ENCODE data around the gene SUMO3. TPM values are rescaled to one million over a fixed set of nuclear protein-coding genes. Genes with fewer than 3 reads are reported as not detected.

Gene SUMO3
- total and polyA plus RNA-seq, 2 experiments from 2014 or later = 110 to 178 TPM

DNA sequence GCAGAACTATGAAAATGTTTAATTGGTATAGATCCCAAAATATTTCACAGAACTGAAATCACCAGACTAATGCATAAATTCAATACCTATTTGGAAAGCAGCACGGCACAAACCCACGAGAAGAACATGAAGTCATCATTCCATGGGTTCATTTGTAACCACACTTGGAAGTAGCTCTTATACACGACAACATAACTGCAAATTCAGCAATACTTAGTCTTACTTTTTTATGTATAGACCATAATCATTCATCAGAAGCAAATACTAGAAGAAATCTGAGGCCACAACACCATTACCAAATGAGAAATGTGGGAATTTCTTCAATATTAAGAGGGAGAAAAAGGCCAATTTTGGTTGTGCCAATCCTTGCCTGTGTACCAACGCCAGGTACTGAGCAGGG lies 12.0 kb downstream of the SUMO3 start:
- WGBS, 2 experiments (ENCODE audit: low coverage in 1 of 2, low lambda C conversion rate in 2 of 2, missing lambda C conversion rate in 2 of 2) = 74 to 79% methylated on average over 4 of the region's 4 CpGs
- Histone ChIP-seq H3K4me3 (no peak overlapping the region), H3K79me2 (ENCODE audit: insufficient read depth) (peaks cover 85% of the 10 kb centered on the region), H3K4me2 (ENCODE audit: unreplicated experiment) (no peak overlapping the region), H3K36me3 (ENCODE audit: low read depth) (peaks cover 22% of the 10 kb centered on the region), H3K27me3 (replicated peaks; ENCODE audit: insufficient read depth) (no peaks in the 10 kb centered on the region), H3F3A (ENCODE audit: insufficient read depth) (peaks cover 11% of the 10 kb centered on the region), H3K4me1 (ENCODE audit: insufficient read depth) (no peaks in the 10 kb centered on the region), H2AFZ (no peak overlapping the region), H3K9me2 (ENCODE audit: insufficient read depth) (no peaks in the 10 kb centered on the region), H3K27ac (no peak overlapping the region), H3K9ac (no peak overlapping the region), H3K9me3 (ENCODE audit: low read depth) (no peaks in the 10 kb centered on the region), H4K20me1 (ENCODE audit: insufficient read depth) (no peaks in the 10 kb centered on the region)
- TF ChIP-seq EZH2 (IDR thresholded peaks at IDR 0.05; ENCODE audit: insufficient read depth, poor library complexity, severe bottlenecking) = no peak
- TF ChIP-seq EZH2phosphoT487 (IDR thresholded peaks at IDR 0.05; ENCODE audit: insufficient read depth, low read depth) = no peak
- in situ Hi-C loops (cut with MboI) = loop anchor here (10.0 kb wide), 1 partner anchor 129 kb away; no protein-coding TSS in a partner anchor
- DNase-seq = no peak

DNA sequence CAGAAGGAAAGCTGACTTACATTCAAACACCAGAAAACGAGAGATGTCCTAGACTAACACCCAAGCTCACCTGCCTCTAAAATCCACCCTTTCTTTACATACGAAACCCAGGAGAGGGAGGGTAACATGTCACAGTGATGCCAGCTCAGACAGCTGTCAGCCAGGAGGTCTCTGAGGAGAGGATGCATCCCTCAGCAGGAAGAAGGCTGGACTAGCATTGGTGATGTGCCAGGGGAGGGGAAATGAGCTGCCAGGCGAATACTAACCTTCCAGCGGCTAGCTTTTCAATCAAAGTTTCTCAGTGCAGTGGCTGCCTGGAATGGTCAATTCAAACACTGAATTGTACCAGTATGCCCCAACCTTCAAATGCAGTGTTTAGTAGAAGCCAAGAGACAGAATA lies 12.6 kb downstream of the SUMO3 start:
- Histone ChIP-seq H3K4me3 (no peak overlapping the region), H3K9me3 (ENCODE audit: low read depth) (no peaks in the 10 kb centered on the region), H3K27ac (no peak overlapping the region), H3K4me2 (ENCODE audit: unreplicated experiment) (no peak overlapping the region), H3K36me3 (ENCODE audit: low read depth) (peaks cover 22% of the 10 kb centered on the region), H4K20me1 (ENCODE audit: insufficient read depth) (no peaks in the 10 kb centered on the region), H3K4me1 (ENCODE audit: insufficient read depth) (peaks cover 5% of the 10 kb centered on the region; the same call in 1 of the 2 replicates), H3F3A (ENCODE audit: insufficient read depth) (peaks cover 11% of the 10 kb centered on the region), H3K27me3 (replicated peaks; ENCODE audit: insufficient read depth) (no peaks in the 10 kb centered on the region), H3K79me2 (ENCODE audit: insufficient read depth) (peaks cover 85% of the 10 kb centered on the region), H3K9me2 (ENCODE audit: insufficient read depth) (no peaks in the 10 kb centered on the region), H3K9ac (no peak overlapping the region), H2AFZ (no peak overlapping the region)
- no peak for DNase-seq
- in situ Hi-C loops (cut with MboI) = loop anchor here (10.0 kb wide), 1 partner anchor 130 kb away; no protein-coding TSS in a partner anchor
- no peak for TF ChIP-seq EZH2 (IDR thresholded peaks at IDR 0.05; ENCODE audit: insufficient read depth, poor library complexity, severe bottlenecking)
- TF ChIP-seq EZH2phosphoT487 (IDR thresholded peaks at IDR 0.05; ENCODE audit: insufficient read depth, low read depth) = no peak
- WGBS, 2 experiments (ENCODE audit: low coverage in 1 of 2, low lambda C conversion rate in 2 of 2, missing lambda C conversion rate in 2 of 2) = 56 to 61% methylated on average over 4 of the region's 4 CpGs

GRCh38 chr21:44804762-44805161 lies 13.1 kb downstream of the SUMO3 start:
- H3K27ac ChIP-seq = no peak overlapping the region
- peaks cover 85% of the 10 kb centered on the region for H3K79me2 ChIP-seq (ENCODE audit: insufficient read depth)
- DNase-seq = no peak
- H3K4me2 ChIP-seq (ENCODE audit: unreplicated experiment) = no peak overlapping the region
- H4K20me1 ChIP-seq (ENCODE audit: insufficient read depth) = no peaks in the 10 kb centered on the region; the same call in 1 of the 2 replicates
- H3K9me2 ChIP-seq (ENCODE audit: insufficient read depth) = no peaks in the 10 kb centered on the region
- H3K36me3 ChIP-seq (ENCODE audit: low read depth) = peaks cover 22% of the 10 kb centered on the region
- H3K9me3 ChIP-seq (ENCODE audit: low read depth) = no peaks in the 10 kb centered on the region
- peaks cover 11% of the 10 kb centered on the region for H3F3A ChIP-seq (ENCODE audit: insufficient read depth)
- no peaks in the 10 kb centered on the region for H3K27me3 ChIP-seq (replicated peaks; ENCODE audit: insufficient read depth)
- no peak for TF ChIP-seq EZH2phosphoT487 (IDR thresholded peaks at IDR 0.05; ENCODE audit: insufficient read depth, low read depth)
- WGBS, 2 experiments (ENCODE audit: low coverage in 1 of 2, low lambda C conversion rate in 2 of 2, missing lambda C conversion rate in 2 of 2) = 88 to 91% methylated on average over 6 of the region's 6 CpGs
- in situ Hi-C loops (cut with MboI) = loop anchor here (10.0 kb wide), 1 partner anchor 130 kb away; no protein-coding TSS in a partner anchor
- no peak overlapping the region for H2AFZ ChIP-seq
- peaks cover 10% of the 10 kb centered on the region; the same call in 1 of the 2 replicates for H3K4me1 ChIP-seq (ENCODE audit: insufficient read depth)
- no peak overlapping the region for H3K4me3 ChIP-seq
- no peak overlapping the region for H3K9ac ChIP-seq

DNA sequence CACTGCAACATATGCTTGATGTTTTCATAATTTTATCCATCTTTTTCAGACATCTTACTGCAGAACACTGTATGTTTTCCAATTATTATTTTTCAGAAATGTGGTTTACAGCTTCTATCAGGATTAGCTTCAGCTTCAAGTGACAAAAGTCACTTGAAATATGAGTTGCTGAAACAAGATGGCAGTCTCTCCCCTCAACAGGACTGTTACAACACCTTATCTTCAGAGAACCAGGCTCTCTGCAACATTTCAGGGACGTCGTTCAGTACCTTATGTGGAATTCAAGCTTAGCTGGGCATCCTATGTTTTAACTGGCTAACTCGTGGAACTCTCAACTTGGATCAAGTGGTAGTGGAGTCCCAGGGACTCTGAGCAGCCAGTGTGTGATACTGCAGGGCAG lies 14.2 kb downstream of the SUMO3 start:
- WGBS, 2 experiments (ENCODE audit: low coverage in 1 of 2, low lambda C conversion rate in 2 of 2, missing lambda C conversion rate in 2 of 2) = 42 to 44% methylated on average over 3 of the region's 3 CpGs
- Histone ChIP-seq H3K27me3 (replicated peaks; ENCODE audit: insufficient read depth) (no peaks in the 10 kb centered on the region), H3K36me3 (ENCODE audit: low read depth) (peaks cover 22% of the 10 kb centered on the region), H3K9me3 (ENCODE audit: low read depth) (no peaks in the 10 kb centered on the region), H4K20me1 (ENCODE audit: insufficient read depth) (no peaks in the 10 kb centered on the region; the same call in 1 of the 2 replicates), H3K79me2 (ENCODE audit: insufficient read depth) (peaks cover 85% of the 10 kb centered on the region), H3K4me3 (no peak overlapping the region), H2AFZ (no peak overlapping the region), H3K4me1 (ENCODE audit: insufficient read depth) (peaks cover 12% of the 10 kb centered on the region; the same call in 1 of the 2 replicates), H3K4me2 (ENCODE audit: unreplicated experiment) (no peak overlapping the region), H3K9ac (no peak overlapping the region), H3F3A (ENCODE audit: insufficient read depth) (peaks cover 11% of the 10 kb centered on the region), H3K9me2 (ENCODE audit: insufficient read depth) (no peaks in the 10 kb centered on the region), H3K27ac (no peak overlapping the region)
- in situ Hi-C loops (cut with MboI) = loop anchor here (10.0 kb wide), 1 partner anchor 131 kb away; no protein-coding TSS in a partner anchor
- TF ChIP-seq EZH2 (IDR thresholded peaks at IDR 0.05; ENCODE audit: insufficient read depth, poor library complexity, severe bottlenecking) (no peak), EZH2phosphoT487 (IDR thresholded peaks at IDR 0.05; ENCODE audit: insufficient read depth, low read depth) (no peak)
- DNase-seq = no peak
